ENCODE data around the gene SLC13A5. TPM values are rescaled to one million over a fixed set of nuclear protein-coding genes. Genes with fewer than 3 reads are reported as not detected.

SLC13A5 gene
- total and polyA plus RNA-seq, 10 of the 15 experiments (the other 5 are each of a cell fraction or from before 2014, with no cell fraction given) = 0.23 TPM; not detected in 9

GRCh38 chr17:6651354-6651918 is 61.7 kb downstream of the SLC13A5 start, which contains the start of the genes C17orf100 and MED31 (continued):
- TF ChIP-seq POU2F2 (IDR thresholded peaks at IDR 0.05; ENCODE audit: borderline replicate concordance, low read depth, low read length) (0 out of 3 replicates have a peak, but pooled peaks have one; percentile 29), NBN (IDR thresholded peaks at IDR 0.05) (0 out of 2 replicates have a peak, but pooled peaks have one; percentile 56), MEF2B (IDR thresholded peaks at IDR 0.05; ENCODE audit: partially characterized antibody, poor library complexity, severe bottlenecking) (no peak), ASH2L (IDR thresholded peaks at IDR 0.05; ENCODE audit: borderline replicate concordance, low read depth) (no peak), HDGF (IDR thresholded peaks at IDR 0.05) (0 out of 2 replicates have a peak, but pooled peaks have one; percentile 43), IRF5 (IDR thresholded peaks at IDR 0.05; ENCODE audit: borderline replicate concordance) (no peak), BHLHE40 (IDR thresholded peaks at IDR 0.05; ENCODE audit: borderline replicate concordance in 1 of 2, low read depth in 2 of 2, low read length in 1 of 2) (no peak), NFYA (IDR thresholded peaks at IDR 0.05; ENCODE audit: borderline replicate concordance, low read depth, low read length) (no peak), FOXM1 (IDR thresholded peaks at IDR 0.05; ENCODE audit: low read depth, low read length) (no peak), IKZF1 (conservative IDR thresholded peaks at IDR 0.05) (peak; percentile 56), ATF3 (IDR thresholded peaks at IDR 0.05; ENCODE audit: borderline replicate concordance, extremely low read depth, low read depth, low read length) (no peak), RELB (IDR thresholded peaks at IDR 0.05; ENCODE audit: low read depth) (peak; percentile 62), ESRRA (IDR thresholded peaks at IDR 0.05; ENCODE audit: low read length) (no peak), RCOR1 (conservative IDR thresholded peaks at IDR 0.05; ENCODE audit: low read depth, low read length) (no peak), BACH1 (IDR thresholded peaks at IDR 0.05; ENCODE audit: borderline replicate concordance) (peak; percentile 20; the same call in 1 of the 2 replicates), JUNB (IDR thresholded peaks at IDR 0.05) (no peak), CREB1 (IDR thresholded peaks at IDR 0.05; ENCODE audit: low read depth) (peak; percentile 34; the same call in 1 of the 2 replicates), SP1 (IDR thresholded peaks at IDR 0.05; ENCODE audit: low read depth, low read length) (peak; percentile 72), KDM1A (IDR thresholded peaks at IDR 0.05; ENCODE audit: borderline replicate concordance) (no peak), E2F4 (IDR thresholded peaks at IDR 0.05; ENCODE audit: low read depth, low read length) (no peak), EZH2 (IDR thresholded peaks at IDR 0.05; ENCODE audit: borderline replicate concordance, control insufficient read depth, low read depth, low read length) (no peak), CREM (IDR thresholded peaks at IDR 0.05; ENCODE audit: low read depth) (no peak), NRF1 (conservative IDR thresholded peaks at IDR 0.05; ENCODE audit: low read depth, low read length) (no peak), RFX5 (IDR thresholded peaks at IDR 0.05; ENCODE audit: low read depth, low read length) (peak; percentile 69; the same call in 1 of the 2 replicates)
